ENCODE measurements around the gene RGCC.

DNA sequence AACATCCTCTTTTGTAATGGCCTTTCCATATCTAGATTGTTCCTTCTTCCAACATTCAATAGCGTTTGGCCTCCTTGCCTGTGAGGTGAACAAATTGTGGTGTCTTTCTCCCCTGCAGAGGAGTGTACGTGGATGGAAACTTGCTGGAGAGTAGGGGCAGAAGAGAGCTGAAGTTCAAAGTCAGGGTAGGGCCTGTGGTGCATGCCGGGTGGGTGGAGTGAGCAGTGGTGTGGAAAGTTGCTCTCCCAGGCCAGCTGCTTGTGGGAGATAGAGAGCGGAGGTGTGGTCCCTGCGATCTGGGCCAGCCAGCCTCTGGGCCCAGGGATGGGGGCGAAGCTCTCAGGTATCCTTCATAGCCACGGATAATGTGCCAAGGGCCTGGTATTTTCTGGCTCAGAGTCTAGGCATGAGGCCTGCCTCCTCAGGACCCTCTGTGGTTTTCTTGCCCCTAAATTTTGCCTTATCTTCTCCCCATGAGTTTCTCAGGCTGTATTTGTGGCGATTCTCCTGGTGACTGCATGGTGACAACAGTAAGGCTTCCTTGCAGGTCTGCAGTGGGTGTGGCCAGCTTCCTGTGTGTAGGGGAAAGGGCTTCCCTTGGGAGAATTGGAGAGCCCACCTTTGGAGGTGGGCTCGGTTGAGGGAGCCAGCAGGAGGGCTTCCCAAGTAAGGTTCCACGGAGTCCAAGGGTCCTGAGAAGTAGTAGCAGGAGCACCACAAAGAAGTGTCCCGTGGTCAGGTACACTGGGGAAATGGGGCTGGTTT is 6.7 kb downstream of the RGCC start:
- TF ChIP-seq POLR2AphosphoS5 (IDR thresholded peaks at IDR 0.05) (no peak), CTCF (IDR thresholded peaks at IDR 0.05) (no peak)

Data from stomach (tissue), 4 donors.